Articular chondrocyte of knee joint (primary cell): ENCODE data around the gene GLMP. TPM values are rescaled to one million over a fixed set of nuclear protein-coding genes. Genes with fewer than 3 reads are reported as not detected.

ENCODE experiments used
- total RNA-seq: library from RNA; depleted of rRNA; stranded (reverse); fragments of >200 nt; gene quantifications from 2 replicates; pipeline ENCODE4 v1.2.3, GENCODE V29; 2012

Gene GLMP, protein sequence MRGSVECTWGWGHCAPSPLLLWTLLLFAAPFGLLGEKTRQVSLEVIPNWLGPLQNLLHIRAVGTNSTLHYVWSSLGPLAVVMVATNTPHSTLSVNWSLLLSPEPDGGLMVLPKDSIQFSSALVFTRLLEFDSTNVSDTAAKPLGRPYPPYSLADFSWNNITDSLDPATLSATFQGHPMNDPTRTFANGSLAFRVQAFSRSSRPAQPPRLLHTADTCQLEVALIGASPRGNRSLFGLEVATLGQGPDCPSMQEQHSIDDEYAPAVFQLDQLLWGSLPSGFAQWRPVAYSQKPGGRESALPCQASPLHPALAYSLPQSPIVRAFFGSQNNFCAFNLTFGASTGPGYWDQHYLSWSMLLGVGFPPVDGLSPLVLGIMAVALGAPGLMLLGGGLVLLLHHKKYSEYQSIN
- 79.1 and 92.9 TPM in 2 replicates for total RNA-seq

DNA sequence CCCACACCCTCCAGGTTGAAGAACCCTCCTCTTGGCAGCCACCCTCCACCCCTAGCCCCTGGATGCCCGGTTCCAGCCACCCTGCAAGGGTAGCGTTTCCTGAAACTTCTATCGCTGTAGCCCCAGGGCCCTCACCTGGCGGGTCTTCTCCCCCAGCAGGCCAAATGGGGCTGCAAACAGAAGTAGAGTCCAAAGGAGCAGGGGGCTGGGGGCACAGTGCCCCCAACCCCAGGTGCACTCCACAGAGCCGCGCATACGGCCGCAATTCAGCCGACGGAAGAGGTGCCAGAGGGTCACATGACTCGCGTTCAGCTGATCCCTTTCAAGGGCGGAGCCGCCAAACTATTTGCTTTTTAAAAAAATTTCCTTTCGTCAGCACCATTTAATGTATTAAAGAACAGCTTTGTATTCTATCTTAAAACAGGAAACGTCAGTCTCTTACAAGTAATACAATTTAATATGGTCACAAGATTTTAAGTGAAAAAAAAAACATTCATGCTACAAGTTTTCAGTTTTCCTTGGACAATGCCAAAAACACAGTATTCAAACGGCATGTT lies at the start of gene GLMP:
GLMP (minus strand) TSS at position 289 of the 557 bp plus-strand sequence; CDS start at position 255, 34 bp downstream.

DNA sequence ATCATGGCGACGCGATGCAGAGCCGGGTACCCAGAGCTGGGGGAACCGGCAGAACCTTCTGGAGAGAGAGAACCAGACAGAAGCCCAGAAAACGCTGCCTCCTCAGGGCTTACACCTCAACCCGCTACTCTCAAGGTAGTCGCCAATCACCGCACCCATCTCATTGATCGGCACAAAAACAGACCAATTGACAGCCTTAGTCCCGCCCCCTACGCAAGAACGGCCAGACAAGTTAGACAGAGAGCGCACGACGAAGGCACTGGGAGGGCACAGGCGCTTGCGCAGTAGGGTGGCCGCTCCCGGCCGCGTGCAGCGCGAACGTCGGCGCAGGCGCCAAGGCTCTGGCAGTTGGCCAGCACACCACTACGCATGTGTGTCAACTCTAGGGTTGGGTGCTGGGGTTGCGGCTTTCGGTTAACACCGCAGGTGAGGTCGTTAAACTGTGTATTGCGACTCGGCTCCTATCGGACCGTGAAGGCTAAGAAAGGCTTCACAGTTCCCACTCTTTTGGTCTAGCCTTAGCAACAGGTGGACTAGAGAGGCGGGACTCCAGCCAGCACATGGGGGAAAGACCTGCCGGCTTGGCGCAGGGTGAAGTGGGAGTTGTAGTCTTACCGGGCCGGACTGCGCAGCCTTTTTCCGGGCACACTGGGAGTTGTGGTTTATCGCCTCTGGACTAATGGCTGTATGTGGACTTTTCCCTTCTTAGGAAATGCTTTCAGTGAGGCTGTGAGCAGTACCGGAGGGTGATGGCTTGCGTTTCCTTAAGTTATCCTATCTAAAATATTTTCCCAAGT lies 42.9 kb upstream of the GLMP start, which contains the start of the genes CCT3 and TSACC:
CCT3 (minus strand) TSS at position 113 of the 797 bp plus-strand sequence; CDS start at position 5, 108 bp downstream.
TSACC (plus strand) TSS at position 347 of the 797 bp plus-strand sequence. CDS start 1,232 bp downstream, outside the sequence.

DNA sequence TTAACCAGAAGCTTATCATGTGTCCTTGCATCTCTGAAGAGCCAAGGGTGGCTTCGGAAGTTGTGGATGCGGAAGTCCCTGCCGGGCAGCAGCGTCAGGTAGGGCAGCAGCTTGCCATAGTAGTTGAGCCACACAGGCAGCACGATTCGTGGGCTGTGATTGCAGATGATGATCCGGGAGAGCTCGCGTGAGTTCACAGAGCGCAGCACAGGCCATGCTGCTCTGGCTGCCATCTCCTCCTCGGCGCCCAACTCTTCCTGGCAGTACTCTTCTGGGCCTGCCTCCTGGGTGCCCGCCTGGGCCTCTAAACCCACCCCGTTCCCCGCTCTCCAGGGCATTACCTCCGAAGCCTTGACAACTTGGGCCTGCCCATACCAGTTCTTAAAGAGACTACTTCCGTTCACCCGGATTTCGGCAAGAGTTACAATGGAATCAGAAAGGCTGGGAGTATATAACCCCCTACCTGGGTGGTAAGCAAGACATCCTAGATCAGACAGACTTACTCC lies 3.4 kb upstream of the GLMP start, which contains the start of gene VHLL:
VHLL (minus strand) TSS at position 456 of the 506 bp plus-strand sequence; CDS start at position 338, 118 bp downstream.

DNA sequence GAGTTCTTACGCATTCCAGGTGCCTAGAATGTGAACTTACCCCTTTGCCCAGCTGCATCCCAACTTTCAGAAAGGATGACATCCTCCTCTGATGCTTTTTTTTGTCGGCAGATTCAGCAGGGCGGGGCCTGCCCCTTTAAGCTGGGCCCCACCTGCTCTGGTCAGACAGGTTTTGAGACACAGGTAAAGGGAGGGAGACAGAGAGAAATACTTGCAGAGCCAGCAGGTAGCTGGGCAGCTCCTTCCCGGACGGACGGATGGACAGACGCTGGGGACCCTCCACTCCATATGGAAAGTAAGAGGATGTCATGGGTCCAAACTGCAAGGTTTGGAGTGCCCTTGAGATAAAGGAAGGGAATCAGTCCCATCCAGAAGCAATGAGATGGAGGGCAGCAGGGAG lies 11.4 kb downstream of the GLMP start, which contains the start of gene TMEM79:
TMEM79 (plus strand) TSS at position 214 of the 400 bp plus-strand sequence. CDS start 902 bp downstream, outside the sequence.

DNA sequence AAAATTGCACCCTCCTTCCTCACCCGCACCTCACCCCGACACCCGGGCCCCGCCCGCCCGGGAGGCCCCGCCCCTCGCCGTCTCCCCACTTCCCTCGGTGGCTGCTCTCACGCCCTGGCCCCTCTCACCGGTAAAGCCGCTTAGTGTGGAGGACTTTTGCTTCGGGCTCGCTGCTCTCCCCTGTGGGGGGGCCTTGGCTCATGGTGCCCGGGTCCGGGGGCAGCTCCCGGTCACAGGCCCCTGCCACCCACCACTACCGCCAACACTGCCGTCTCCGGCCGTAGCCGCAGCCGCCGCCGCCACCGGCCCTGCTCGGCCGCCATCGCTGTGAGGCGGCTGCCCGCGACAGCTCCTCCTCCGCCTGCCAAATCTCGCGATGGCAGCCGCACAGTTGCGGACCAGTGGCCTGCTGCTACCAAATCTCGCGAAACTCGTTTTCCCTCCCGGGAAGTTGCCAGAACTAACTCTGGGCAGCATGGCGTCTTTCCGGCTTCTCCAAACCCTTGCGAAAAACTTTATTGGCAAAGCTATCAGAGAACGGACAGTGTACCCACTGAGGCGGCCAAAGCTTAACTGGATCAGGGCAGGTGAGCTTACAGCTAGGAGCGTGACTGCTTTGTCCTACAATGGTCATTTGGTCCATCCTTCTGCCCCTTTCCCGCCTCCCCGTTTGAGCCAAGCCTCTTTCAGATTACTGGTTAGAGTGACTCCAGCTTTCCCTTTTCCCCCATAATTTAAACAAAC lies 12.8 kb downstream of the GLMP start, which contains the start of gene SMG5:
SMG5 (minus strand) TSS at position 347 of the 744 bp plus-strand sequence; CDS start at position 202, 145 bp downstream.

DNA sequence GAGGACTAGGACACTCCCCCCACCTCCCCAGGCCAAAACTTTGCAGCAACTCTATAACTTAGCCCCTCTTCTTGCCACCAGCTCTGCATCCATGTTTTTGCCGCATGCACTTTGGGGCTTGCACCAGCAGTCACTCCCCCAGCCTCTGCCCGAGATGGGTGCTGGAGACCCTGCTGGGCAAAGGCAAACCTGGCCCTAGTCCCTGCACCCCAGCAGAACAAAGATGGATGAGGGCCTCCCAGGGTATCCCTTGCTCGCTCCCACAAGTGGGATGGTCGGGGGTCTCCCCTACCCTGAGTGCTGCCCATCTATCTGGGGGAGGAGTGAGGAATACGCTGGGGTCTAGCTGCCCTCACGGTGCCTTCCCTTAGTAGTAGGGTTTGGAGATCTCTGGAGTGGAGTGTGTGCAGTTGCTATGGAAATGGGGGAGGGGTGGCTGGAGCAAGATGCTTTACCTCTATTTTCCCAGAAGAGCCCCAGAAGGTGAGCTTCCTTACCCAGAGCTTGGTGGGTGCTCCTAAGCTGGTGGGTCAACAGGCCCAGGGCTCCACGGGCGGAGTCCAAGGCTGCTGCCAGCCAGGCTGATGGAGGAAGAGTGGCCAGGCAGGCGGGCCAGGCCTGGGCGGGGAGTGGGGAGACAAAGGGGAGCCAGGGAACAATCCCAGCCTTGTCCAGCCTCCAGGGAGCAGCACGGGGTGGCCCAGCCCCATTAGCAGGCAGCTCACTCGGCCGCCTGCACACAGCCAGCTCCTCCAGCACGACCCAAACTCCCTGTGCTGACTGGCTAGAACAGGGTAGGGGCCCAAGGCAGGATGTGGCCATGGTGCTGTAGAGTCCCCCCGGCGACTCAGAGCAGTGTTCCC lies 47.8 kb downstream of the GLMP start, which contains the start of gene PAQR6:
PAQR6 (minus strand) TSS at position 597 of the 863 bp plus-strand sequence. CDS start 1,325 bp downstream, outside the sequence.

Other genes starting within 250 kb of the GLMP start
- gene UBQLN4, start 241.9 kb downstream of the GLMP start, total RNA-seq = 9.9 and 12.3 TPM in 2 replicates
- gene LAMTOR2, start 240.9 kb downstream of the GLMP start, total RNA-seq = 35.1 and 35.9 TPM in 2 replicates
- 0.13 TPM in 1 of 2 replicates, not detected in the other for gene RAB25, start 234.5 kb downstream of the GLMP start, total RNA-seq
- gene MEX3A, start 213.2 kb downstream of the GLMP start, total RNA-seq = 0.91 and 1.1 TPM in 2 replicates
- 866 and 1,017 TPM in 2 replicates for gene LMNA, start 181.0 kb downstream of the GLMP start, total RNA-seq
- gene SEMA4A, start 142.1 kb downstream of the GLMP start, total RNA-seq = 2.5 and 2.9 TPM in 2 replicates
- gene SLC25A44, start 101.6 kb downstream of the GLMP start, total RNA-seq = 11.0 and 15.3 TPM in 2 replicates
- gene PMF1, start 82.7 kb downstream of the GLMP start, total RNA-seq = 27.6 and 32.4 TPM in 2 replicates
- gene BGLAP, start 53.5 kb downstream of the GLMP start, total RNA-seq = 0.32 TPM in 1 of 2 replicates, not detected in the other
- gene PAQR6, start 47.6 kb downstream of the GLMP start, total RNA-seq = 0.26 and 0.43 TPM in 2 replicates
- 31.4 and 37.4 TPM in 2 replicates for gene SMG5, start 12.9 kb downstream of the GLMP start, total RNA-seq
- 0.91 and 1.2 TPM in 2 replicates for gene TMEM79, start 11.4 kb downstream of the GLMP start, total RNA-seq
- gene VHLL, start 3.6 kb upstream of the GLMP start, total RNA-seq = 0.22 TPM in 1 of 2 replicates, not detected in the other
- 195 and 293 TPM in 2 replicates for gene CCT3, start 42.6 kb upstream of the GLMP start, total RNA-seq
- gene TSACC, start 42.8 kb upstream of the GLMP start, total RNA-seq = 0.65 TPM in 1 of 2 replicates, not detected in the other
- not detected in 2 replicates for gene RHBG, start 73.5 kb upstream of the GLMP start, total RNA-seq
- 14.7 and 19.6 TPM in 2 replicates for gene MEF2D, start 205.1 kb upstream of the GLMP start, total RNA-seq